Measurements from ENCODE around the gene DNMT3B.

GRCh38 chr20:32792316-32792715, 30.1 kb downstream of the DNMT3B start:
- no peak for TF ChIP-seq POLR2A (IDR thresholded peaks at IDR 0.05)
- TF ChIP-seq CTCF (IDR thresholded peaks at IDR 0.05): no peak
- no peak for TF ChIP-seq POLR2AphosphoS5 (IDR thresholded peaks at IDR 0.05)

Measured in gastroesophageal sphincter (tissue), 3 donors.